ENCODE results near the gene PPP3R1. TPM values are rescaled to one million over a fixed set of nuclear protein-coding genes. Genes with fewer than 3 reads are reported as not detected.

PPP3R1 gene
- total and polyA plus RNA-seq, 2 experiments from 2014 or later = 7.9 to 49.6 TPM

- no peak for TF ChIP-seq REST (IDR thresholded peaks at IDR 0.05; ENCODE audit: unreplicated experiment)
- no peak for TF ChIP-seq EZH2phosphoT487 (IDR thresholded peaks at IDR 0.05; ENCODE audit: unreplicated experiment)
These were observed 34.6 kb downstream of the PPP3R1 start (continued) for GRCh38 chr2:68217729-68218128.

DNA sequence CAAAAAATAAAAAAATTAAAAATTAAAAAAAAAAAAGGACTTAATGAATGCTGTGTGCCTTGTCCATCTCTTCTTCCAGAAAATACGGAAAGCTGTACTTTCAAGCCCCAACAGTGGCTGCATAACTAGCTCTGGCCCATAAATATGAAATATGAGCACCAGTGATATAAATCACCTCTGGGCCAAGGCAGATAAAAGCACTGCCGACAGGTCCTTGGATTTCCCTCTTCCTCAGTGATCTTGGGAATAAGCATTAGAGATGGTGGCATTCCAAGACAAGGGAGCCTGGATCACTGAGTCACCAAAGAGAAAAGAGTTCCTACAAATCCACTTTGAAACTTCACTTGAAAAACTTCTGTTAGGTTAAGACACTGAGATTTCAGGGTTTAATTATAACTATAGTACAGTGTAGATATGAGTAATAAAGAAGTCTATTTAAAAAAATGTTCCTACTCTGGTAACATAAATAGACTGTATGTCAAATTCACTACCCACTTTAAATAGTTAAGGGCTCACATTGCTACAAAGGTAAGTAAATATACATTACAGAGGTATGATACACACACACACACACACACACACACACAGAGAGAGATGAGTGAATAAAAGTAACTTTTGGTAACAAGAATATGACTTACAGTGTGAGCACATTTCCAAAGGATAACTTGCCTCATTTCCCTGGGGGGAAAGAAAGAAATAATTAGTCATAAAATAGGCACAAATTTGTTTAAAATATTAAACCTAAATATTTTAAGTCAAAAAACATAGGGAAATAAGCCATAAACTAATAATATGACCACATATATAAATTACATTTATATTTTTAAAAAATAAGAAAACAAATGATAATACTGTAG, 35.6 kb downstream of the PPP3R1 start:
- no peak overlapping the region for H2AFZ ChIP-seq
- Mint-ChIP-seq H3K4me1 (peaks cover 22% of the 10 kb centered on the region), H3K36me3 (ENCODE audit: low read depth) (peaks cover 9% of the 10 kb centered on the region), H3K4me3 (no peak overlapping the region), H3K27ac (peak overlapping the region; percentile 68), H3K27me3 (ENCODE audit: insufficient read depth, low read depth, poor library complexity) (no peaks in the 10 kb centered on the region), H3K9me3 (no peaks in the 10 kb centered on the region)
- no peaks in the 10 kb centered on the region for H3K9me2 ChIP-seq (ENCODE audit: insufficient read depth)
- peaks cover 100% of the 10 kb centered on the region for H3K79me2 ChIP-seq (replicated peaks; ENCODE audit: insufficient read depth)
- no peaks in the 10 kb centered on the region for H3K36me3 ChIP-seq (ENCODE audit: insufficient read depth)
- no peak for TF ChIP-seq NANOG (IDR thresholded peaks at IDR 0.05; ENCODE audit: borderline replicate concordance)
- no peak for TF ChIP-seq STAT1 (IDR thresholded peaks at IDR 0.05; ENCODE audit: unreplicated experiment)
- TF ChIP-seq REST (IDR thresholded peaks at IDR 0.05; ENCODE audit: unreplicated experiment) = no peak
- TF ChIP-seq ZNF331 (CRISPR knock-in tag; IDR thresholded peaks at IDR 0.05; ENCODE audit: low read depth) = no peak
- no peak for TF ChIP-seq ETS1 (IDR thresholded peaks at IDR 0.05)
- TF ChIP-seq, protein P1, sequence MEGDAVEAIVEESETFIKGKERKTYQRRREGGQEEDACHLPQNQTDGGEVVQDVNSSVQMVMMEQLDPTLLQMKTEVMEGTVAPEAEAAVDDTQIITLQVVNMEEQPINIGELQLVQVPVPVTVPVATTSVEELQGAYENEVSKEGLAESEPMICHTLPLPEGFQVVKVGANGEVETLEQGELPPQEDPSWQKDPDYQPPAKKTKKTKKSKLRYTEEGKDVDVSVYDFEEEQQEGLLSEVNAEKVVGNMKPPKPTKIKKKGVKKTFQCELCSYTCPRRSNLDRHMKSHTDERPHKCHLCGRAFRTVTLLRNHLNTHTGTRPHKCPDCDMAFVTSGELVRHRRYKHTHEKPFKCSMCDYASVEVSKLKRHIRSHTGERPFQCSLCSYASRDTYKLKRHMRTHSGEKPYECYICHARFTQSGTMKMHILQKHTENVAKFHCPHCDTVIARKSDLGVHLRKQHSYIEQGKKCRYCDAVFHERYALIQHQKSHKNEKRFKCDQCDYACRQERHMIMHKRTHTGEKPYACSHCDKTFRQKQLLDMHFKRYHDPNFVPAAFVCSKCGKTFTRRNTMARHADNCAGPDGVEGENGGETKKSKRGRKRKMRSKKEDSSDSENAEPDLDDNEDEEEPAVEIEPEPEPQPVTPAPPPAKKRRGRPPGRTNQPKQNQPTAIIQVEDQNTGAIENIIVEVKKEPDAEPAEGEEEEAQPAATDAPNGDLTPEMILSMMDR (conservative IDR thresholded peaks at IDR 0.05; ENCODE audit: low read depth in 2 of 2) = no peak
- TF ChIP-seq EZH2phosphoT487 (IDR thresholded peaks at IDR 0.05; ENCODE audit: unreplicated experiment) = no peak
- no peak for TF ChIP-seq ZNF114 (CRISPR knock-in tag; IDR thresholded peaks at IDR 0.05)
- no peak for TF ChIP-seq POLR2AphosphoS5 (IDR thresholded peaks at IDR 0.05; ENCODE audit: low read depth)
- no peaks in the 10 kb centered on the region for H3F3A ChIP-seq (replicated peaks; ENCODE audit: low read depth)
- H3K4me2 ChIP-seq = no peak overlapping the region
- H3K27ac ChIP-seq (ENCODE audit: low read depth) = no peak overlapping the region
- H3K27me3 ChIP-seq (ENCODE audit: insufficient read depth) = no peaks in the 10 kb centered on the region
- no peak for DNase-seq (ENCODE audit: low spot score)
- H4K20me1 ChIP-seq (replicated peaks; ENCODE audit: insufficient read depth) = peaks cover 51% of the 10 kb centered on the region
- H3K4me3 ChIP-seq = no peak overlapping the region
- peaks cover 11% of the 10 kb centered on the region; the same call in 1 of the 2 replicates for H3K4me1 ChIP-seq (ENCODE audit: insufficient read depth)
- ATAC-seq = no peak
